Parathyroid adenoma (tissue), 2 donors: ENCODE results near the gene FAM153A.
"Not testable (repeated sequence)": the region's sequence is repeated elsewhere in the genome, so short reads cannot be mapped to it uniquely, and the experiment has no call there.

Source experiments
- H2AFZ ChIP-seq: fragments of 300-600 bp; sonication (generic); one replicate; pipeline ENCODE4 v1.7.0; 2017; ENCODE audit warnings: antibody characterized with exemption, mild to moderate bottlenecking
- H3K27ac ChIP-seq: fragments of 300-600 bp; sonication (generic); one replicate; pipeline ENCODE4 v1.7.0; 2017
- H3K27me3 ChIP-seq: fragments of 300-600 bp; sonication (generic); one replicate; pipeline ENCODE4 v1.7.0; 2017; ENCODE audit warnings: low read length; ENCODE audit not compliant: control insufficient read depth, insufficient read depth
- H3K36me3 ChIP-seq: fragments of 300-600 bp; sonication (generic); one replicate; pipeline ENCODE4 v1.7.0; 2017; ENCODE audit warnings: low read length; ENCODE audit not compliant: control insufficient read depth, insufficient read depth
- H3K4me1 ChIP-seq: fragments of 300-600 bp; sonication (generic); one replicate; pipeline ENCODE4 v1.7.0; 2017; ENCODE audit warnings: control low read depth
- H3K4me2 ChIP-seq: fragments of 300-600 bp; sonication (generic); one replicate; pipeline ENCODE4 v1.7.0; 2017; ENCODE audit warnings: low read length
- H3K4me3 ChIP-seq: fragments of 300-600 bp; sonication (generic); one replicate; pipeline ENCODE4 v1.7.0; 2017; ENCODE audit warnings: low read depth, low read length
- H3K79me2 ChIP-seq: fragments of 300-600 bp; sonication (generic); one replicate; pipeline ENCODE4 v1.7.0; 2017; ENCODE audit warnings: control low read depth
- H3K9ac ChIP-seq: fragments of 300-600 bp; sonication (generic); one replicate; pipeline ENCODE4 v1.7.0; 2017; ENCODE audit warnings: mild to moderate bottlenecking
- H3K9me3 ChIP-seq: fragments of 300-600 bp; sonication (generic); one replicate; pipeline ENCODE4 v1.7.0; 2017; ENCODE audit warnings: low read length; ENCODE audit not compliant: control insufficient read depth
- TF ChIP-seq, protein P1 (sequence below): fragments of 300-600 bp; sonication (generic); IDR thresholded peaks from one replicate; pipeline ENCODE4 v1.7.0; 2017; ENCODE audit warnings: antibody characterized with exemption, mild to moderate bottlenecking
- donor health status: primary hyperparathyroidism.

Gene FAM153A

DNA sequence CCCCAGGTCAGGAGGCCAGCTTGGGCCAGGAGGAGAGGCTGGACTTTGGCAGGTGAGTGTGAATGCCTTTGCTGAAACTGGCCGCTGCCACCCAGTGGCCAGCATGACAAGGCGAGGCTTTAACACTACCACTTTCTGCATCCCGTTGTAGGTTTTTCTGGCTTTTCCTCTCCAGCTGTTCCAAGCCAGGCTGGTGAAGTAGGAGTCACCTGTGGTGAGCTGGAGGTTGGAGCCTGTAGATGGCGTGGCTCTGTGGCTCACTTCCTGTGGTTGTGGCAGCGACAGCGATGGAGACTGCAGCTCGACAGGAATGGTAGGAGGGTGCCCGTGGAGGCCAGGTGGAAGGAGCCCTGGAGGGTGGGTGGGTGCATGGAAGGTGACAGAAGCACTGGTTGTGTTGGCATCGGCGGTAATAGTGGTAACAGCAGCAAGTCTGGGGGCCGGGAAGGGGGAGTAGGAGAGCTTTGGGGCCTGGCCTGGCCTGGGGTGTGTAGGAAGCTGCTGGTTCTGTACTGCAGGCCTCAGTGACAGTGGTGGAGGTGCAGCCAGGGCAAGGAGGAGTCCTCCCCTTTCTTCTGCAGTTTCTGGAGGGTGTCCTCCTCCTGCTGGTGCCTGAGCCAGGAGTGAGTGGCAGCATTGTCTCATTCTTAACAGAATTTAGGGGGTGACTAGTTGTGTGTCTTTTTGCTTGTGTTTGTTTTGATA, 26.7 kb upstream of the FAM153A start:
- TF ChIP-seq, protein P1, sequence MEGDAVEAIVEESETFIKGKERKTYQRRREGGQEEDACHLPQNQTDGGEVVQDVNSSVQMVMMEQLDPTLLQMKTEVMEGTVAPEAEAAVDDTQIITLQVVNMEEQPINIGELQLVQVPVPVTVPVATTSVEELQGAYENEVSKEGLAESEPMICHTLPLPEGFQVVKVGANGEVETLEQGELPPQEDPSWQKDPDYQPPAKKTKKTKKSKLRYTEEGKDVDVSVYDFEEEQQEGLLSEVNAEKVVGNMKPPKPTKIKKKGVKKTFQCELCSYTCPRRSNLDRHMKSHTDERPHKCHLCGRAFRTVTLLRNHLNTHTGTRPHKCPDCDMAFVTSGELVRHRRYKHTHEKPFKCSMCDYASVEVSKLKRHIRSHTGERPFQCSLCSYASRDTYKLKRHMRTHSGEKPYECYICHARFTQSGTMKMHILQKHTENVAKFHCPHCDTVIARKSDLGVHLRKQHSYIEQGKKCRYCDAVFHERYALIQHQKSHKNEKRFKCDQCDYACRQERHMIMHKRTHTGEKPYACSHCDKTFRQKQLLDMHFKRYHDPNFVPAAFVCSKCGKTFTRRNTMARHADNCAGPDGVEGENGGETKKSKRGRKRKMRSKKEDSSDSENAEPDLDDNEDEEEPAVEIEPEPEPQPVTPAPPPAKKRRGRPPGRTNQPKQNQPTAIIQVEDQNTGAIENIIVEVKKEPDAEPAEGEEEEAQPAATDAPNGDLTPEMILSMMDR = peak; percentile 7
- not testable (repeated sequence) for H2AFZ ChIP-seq, H3K9me3 ChIP-seq, H3K27me3 ChIP-seq, H3K27ac ChIP-seq, H3K79me2 ChIP-seq, H3K4me2 ChIP-seq, H3K4me1 ChIP-seq, H3K36me3 ChIP-seq, H3K9ac ChIP-seq, H3K4me3 ChIP-seq

DNA sequence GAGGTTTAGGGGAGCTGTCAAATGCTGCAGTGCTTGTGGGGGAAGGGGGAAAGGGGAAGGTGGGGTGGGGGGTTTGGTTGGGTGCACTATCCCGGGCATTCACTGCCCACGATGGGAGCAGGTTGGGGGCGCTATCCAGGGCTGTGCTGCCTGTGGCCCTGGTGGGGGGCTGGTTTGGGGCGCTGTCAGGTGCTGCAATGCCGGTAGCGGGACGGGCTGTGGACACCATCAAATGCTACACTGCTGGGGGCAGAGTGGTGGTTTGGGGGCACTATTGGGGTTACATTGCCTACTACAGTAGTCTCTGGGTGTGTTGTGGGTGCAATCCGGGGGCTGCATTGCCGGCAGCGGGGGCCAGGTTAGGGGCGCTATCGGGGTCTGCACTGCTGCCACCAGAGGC, 25.7 kb upstream of the FAM153A start:
- not testable (repeated sequence) for H3K9ac ChIP-seq, H3K36me3 ChIP-seq, H3K27ac ChIP-seq, H3K9me3 ChIP-seq, H3K27me3 ChIP-seq, H3K4me2 ChIP-seq, H3K4me3 ChIP-seq, H3K4me1 ChIP-seq, H2AFZ ChIP-seq, H3K79me2 ChIP-seq

DNA sequence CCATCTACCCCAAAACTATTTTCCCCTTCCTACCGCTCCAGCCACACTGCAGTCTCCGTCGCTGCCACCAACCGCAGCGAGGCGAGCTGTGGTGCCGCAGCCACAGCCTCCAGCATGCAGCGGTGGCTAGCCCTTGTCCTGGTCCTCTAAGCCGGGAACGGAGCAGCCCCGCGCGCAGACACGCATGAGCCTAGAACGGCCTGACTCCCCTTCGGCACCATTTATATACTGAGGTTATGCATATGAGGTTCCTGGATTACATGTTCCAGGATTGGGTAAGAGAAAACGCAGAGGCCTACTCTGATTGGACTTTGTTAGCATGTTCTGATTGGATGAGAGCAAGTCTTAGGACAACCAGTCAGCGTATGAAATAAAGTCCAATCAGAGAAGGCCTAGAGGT, 24.6 kb upstream of the FAM153A start:
- not testable (repeated sequence) for H3K27me3 ChIP-seq, H3K9ac ChIP-seq, H3K79me2 ChIP-seq, H3K4me1 ChIP-seq, H3K9me3 ChIP-seq, H3K4me2 ChIP-seq, H3K36me3 ChIP-seq, H3K4me3 ChIP-seq, H2AFZ ChIP-seq, H3K27ac ChIP-seq

DNA sequence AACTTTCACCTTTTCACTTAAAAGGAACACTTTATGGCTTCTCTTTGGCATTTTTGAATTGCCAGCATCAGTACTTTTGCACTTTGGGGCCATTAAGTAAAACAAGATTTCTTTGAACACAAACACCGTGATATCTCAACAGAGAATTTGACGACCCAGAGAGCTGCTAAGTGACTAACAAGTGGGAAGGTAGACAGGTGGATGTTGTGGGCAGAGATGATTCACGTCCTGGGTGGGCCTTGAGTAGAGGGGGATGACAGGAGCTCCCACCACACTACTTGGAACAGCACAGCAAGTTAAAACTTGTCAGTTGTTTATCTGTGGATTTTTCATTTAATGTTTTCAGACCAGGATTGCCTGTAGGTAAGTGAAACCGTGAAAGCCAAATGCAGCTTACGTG, 18.7 kb upstream of the FAM153A start:
- H2AFZ ChIP-seq, H3K4me1 ChIP-seq, H3K27ac ChIP-seq, H3K9me3 ChIP-seq, H3K27me3 ChIP-seq, H3K9ac ChIP-seq, H3K4me3 ChIP-seq, H3K36me3 ChIP-seq, H3K4me2 ChIP-seq, H3K79me2 ChIP-seq: not testable (repeated sequence)

DNA sequence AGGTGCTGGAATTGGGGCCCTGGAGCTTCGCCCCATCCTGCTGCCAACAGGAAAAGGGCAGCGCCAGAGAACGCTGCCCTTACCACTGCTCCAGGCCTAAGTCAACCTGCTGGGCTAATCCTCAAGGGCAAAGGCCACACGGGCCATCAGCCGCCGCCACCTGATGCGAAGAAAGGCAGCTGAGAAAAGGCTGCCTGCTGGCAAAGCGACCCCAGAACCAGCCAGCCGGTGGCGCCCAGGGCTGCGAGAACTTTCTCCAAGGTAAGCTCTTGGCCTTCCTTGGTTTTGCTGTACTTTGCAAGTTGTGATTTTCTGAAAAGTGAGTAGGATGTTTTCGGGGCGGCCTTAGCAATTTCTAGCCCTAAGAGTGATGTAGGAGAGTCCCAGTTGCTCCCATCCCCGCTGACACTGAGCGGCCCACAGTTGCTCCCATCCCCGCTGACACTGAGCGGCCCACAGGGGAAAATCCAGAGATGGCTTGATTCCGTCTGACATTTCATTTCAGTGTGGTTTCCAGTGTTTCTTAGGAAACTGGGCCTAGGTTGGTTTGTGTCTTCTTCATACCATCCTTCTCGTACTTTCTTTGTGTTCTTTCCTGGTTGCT, 15.6 kb upstream of the FAM153A start:
- not testable (repeated sequence) for H3K9me3 ChIP-seq, H3K36me3 ChIP-seq, H3K9ac ChIP-seq, H3K27me3 ChIP-seq, H2AFZ ChIP-seq, H3K27ac ChIP-seq, H3K4me3 ChIP-seq, H3K4me1 ChIP-seq, H3K4me2 ChIP-seq, H3K79me2 ChIP-seq

DNA sequence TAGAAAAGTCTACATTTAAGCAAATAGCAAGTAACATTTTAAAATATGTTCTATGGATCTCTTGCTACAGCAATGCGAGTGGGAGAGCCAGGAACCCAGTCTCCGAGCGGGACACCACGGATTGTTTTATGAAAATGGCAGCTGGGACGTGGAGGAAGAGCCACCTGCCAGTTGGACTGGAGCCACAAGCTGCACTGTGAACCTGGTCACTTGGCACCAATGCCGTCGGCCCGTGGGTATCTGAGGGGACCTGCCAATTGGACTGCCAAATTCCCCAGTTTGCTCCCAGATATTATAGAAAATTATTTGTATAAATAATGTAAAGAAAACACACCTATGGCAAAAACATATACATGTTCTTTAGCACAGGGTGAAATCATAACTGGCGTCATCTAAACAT, 10.6 kb upstream of the FAM153A start:
- not testable (repeated sequence) for H3K4me2 ChIP-seq, H3K4me1 ChIP-seq, H3K4me3 ChIP-seq, H3K36me3 ChIP-seq, H3K9me3 ChIP-seq, H3K27me3 ChIP-seq, H3K9ac ChIP-seq, H3K27ac ChIP-seq, H3K79me2 ChIP-seq, H2AFZ ChIP-seq

DNA sequence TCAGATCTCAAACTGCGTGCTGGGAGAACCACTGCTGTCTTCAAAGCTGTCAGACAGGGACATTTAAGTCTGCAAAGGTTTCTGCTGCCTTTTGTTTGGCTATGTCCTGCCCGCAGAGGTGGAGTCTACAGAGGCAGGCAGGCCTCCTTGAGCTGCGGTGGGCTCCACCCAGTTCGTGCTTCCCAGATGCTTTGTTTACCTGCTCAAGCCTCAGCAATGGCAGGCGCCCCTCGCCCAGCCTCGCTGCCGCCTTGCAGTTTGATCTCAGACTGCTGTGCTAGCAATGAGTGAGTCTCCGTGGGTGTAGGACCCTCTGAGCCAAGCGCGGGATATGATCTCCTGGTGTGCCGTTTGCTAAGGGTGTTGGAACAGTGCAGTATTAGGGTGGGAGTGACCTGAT, 8.9 kb upstream of the FAM153A start:
- not testable (repeated sequence) for H2AFZ ChIP-seq, H3K27me3 ChIP-seq, H3K27ac ChIP-seq, H3K79me2 ChIP-seq, H3K9ac ChIP-seq, H3K4me3 ChIP-seq, H3K36me3 ChIP-seq, H3K9me3 ChIP-seq, H3K4me2 ChIP-seq, H3K4me1 ChIP-seq

DNA sequence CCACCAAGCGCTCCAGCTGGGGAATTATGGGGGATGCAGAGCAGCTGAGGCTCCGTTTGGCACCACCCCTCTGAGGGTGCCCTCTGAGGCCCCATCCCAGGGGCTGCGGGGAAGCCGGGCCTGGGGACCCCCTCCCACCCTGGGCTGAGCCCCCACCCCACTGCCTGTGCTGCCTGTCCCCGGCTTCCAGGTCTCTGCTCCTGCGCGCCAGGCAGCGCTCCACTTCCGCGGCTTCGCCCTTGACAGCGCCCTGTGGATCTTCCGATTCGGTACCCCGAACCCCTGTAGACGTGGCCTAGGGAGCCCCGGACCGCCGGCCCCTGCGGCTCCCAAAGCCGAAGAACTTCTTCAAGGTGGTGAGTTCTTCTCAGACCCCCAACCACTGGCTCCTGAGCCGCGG, 530 bp downstream of the FAM153A start:
- not testable (repeated sequence) for H3K79me2 ChIP-seq, H3K9ac ChIP-seq, H3K4me2 ChIP-seq, H3K9me3 ChIP-seq, H3K4me3 ChIP-seq, H3K27ac ChIP-seq, H3K36me3 ChIP-seq, H3K27me3 ChIP-seq, H3K4me1 ChIP-seq, H2AFZ ChIP-seq

DNA sequence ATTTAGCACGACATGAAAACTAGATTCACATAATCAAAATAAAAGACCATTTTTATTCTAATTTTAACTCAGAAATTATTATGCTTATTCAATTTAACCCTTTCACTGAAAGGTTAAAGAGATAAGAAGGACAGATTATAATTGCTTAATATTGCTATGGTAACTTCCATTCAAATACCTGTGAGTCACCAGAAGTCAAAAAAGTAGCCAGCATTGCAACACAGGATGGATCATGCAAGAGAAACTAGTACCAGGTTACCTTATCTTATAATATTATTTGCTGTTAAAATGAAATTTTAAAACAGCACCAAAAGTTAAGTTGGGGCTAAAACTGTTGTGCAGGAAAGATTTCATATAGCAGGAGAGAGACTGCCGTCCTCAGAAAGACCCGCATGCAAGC, 11.5 kb downstream of the FAM153A start:
- not testable (repeated sequence) for H3K9me3 ChIP-seq, H2AFZ ChIP-seq, H3K4me1 ChIP-seq, H3K27ac ChIP-seq, H3K4me3 ChIP-seq, H3K36me3 ChIP-seq, H3K79me2 ChIP-seq, H3K4me2 ChIP-seq, H3K27me3 ChIP-seq, H3K9ac ChIP-seq

DNA sequence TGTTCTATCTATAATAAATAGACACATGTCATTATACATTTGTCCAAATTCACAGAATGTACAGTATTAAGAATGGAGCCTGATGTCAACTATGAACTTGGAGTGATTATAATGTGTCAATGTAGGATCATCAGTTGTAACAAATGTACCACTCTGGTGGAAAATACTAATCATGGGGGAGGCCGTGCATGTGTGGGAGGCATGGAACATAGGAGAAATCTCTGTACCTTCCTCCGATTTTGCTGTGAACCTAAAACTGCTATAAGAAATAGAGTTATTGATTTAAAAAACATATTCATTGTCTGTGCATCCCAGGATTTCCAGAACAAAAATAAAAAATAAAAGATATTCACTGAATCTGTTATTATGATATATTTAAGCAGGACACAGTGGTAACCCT, 12.1 kb downstream of the FAM153A start:
- H3K27me3 ChIP-seq, H3K4me3 ChIP-seq, H3K36me3 ChIP-seq, H3K9me3 ChIP-seq, H3K27ac ChIP-seq, H3K4me1 ChIP-seq, H3K79me2 ChIP-seq, H3K9ac ChIP-seq, H3K4me2 ChIP-seq, H2AFZ ChIP-seq: not testable (repeated sequence)
